Activated CD8-positive, alpha-beta memory T cell treated with anti-CD3 and anti-CD28 coated beads for 48 hours (primary cell): ENCODE results near the gene RUNX3.

Experiments
- DNase-seq, 3 experiments: peaks; one replicate each; pipeline ENCODE4 v3.0.0-alpha.2; 2020; ENCODE audit warnings: low read depth in 2 of 3, low spot score in 2 of 3

RUNX3 gene

GRCh38 chr1:24866211-24867083 is 63.6 kb downstream of the RUNX3 start:
- no peak for DNase-seq

GRCh38 chr1:24865587-24865986 is 64.5 kb downstream of the RUNX3 start:
- DNase-seq, result no peak

- DNase-seq, result no peak
Measured at GRCh38 chr1:24865168-24865567, 64.9 kb downstream of the RUNX3 start.

- DNase-seq, result no peak
Measured at GRCh38 chr1:24864370-24864777, 65.7 kb downstream of the RUNX3 start.

- DNase-seq, result no peak
Measured at GRCh38 chr1:24862775-24863483, 67.1 kb downstream of the RUNX3 start.

GRCh38 chr1:24861821-24862727 is 68.0 kb downstream of the RUNX3 start:
- no peak for DNase-seq

GRCh38 chr1:24860841-24861240 is 69.2 kb downstream of the RUNX3 start:
- no peak for DNase-seq

- no peak for DNase-seq
Measured at GRCh38 chr1:24859063-24860010, 70.7 kb downstream of the RUNX3 start.

GRCh38 chr1:24858277-24858676 is 71.8 kb downstream of the RUNX3 start:
- DNase-seq, result no peak

- DNase-seq, result no peak
Measured at GRCh38 chr1:24857507-24858133, 72.5 kb downstream of the RUNX3 start.

GRCh38 chr1:24856787-24857506 is 73.1 kb downstream of the RUNX3 start:
- DNase-seq, result no peak

GRCh38 chr1:24855474-24855873 is 74.6 kb downstream of the RUNX3 start:
- DNase-seq, result no peak

- no peak for DNase-seq
Measured at GRCh38 chr1:24853649-24854048, 76.4 kb downstream of the RUNX3 start.

- no peak for DNase-seq
Measured at GRCh38 chr1:24850328-24850920, 79.7 kb downstream of the RUNX3 start.

- DNase-seq, result no peak
Measured at GRCh38 chr1:24849672-24850295, 80.3 kb downstream of the RUNX3 start.
